HepG2 (cell line): ENCODE data around the gene SAMD4A. TPM values are rescaled to one million over a fixed set of nuclear protein-coding genes. Genes with fewer than 3 reads are reported as not detected.

Experiments used
- ATAC-seq: fragments of 200-7000 bp; cut with Tn5 transposase; 3 replicates; pipeline ENCODE4 v1.9.1; 2020; ENCODE audit warnings: mild to moderate bottlenecking, moderate library complexity
- BruUV-seq: library from RNA; stranded (reverse); fragments of 400-500 nt; replicated peaks from 2 replicates; lab custom pipeline; 2021; lab: Mats Ljungman, UMichigan
- CTCF ChIA-PET: fragments of 300-600 bp; formaldehyde crosslinking; extraction: SDS; loops from one replicate; lab custom pipeline; 2021; ENCODE audit warnings: low total read pairs, inconsistent platforms, low intra/inter-chr PET ratio; lab: Yijun Ruan, JAX
- POLR2A ChIA-PET: fragments of 350-600 bp; sonication (Branson Sonifier 250); formaldehyde crosslinking; loops from one replicate; lab custom pipeline; 2020; ENCODE audit warnings: antibody characterized with exemption, inconsistent platforms; lab: Yijun Ruan, JAX
- DNase-seq: peaks from one replicate; pipeline ENCODE4 v3.0.0-alpha.2; 2015; ENCODE audit warnings: low spot score
- FAIRE-seq: peaks from 3 replicates; lab custom pipeline; 2011; peaks lifted over from hg19 to GRCh38; lab: Jason Lieb, UNC
- H2AFZ ChIP-seq: one replicate; pipeline ENCODE4 v1.6.1; 2011; ENCODE audit warnings: low read length, inconsistent platforms
- H3K27ac ChIP-seq: fragments of 300-600 bp; 3 replicates; pipeline ENCODE4 v1.8.0; 2011; ENCODE audit warnings: mixed run types, mild to moderate bottlenecking, mixed read lengths, low read length, inconsistent platforms; ENCODE audit not compliant: insufficient read depth; ENCODE audit errors: extremely low read length
- H3K27me3 ChIP-seq, 2 experiments: fragments of 200-600 bp in 1 of 2; 2 replicates in 1 of 2; 3 replicates in 1 of 2; pipeline versions ENCODE4 v1.6.0 to v1.8.0; 2011; ENCODE audit warnings: low read length in 2 of 2, mild to moderate bottlenecking in 2 of 2, moderate library complexity in 2 of 2, inconsistent platforms in 1 of 2; ENCODE audit not compliant: insufficient read depth in 2 of 2, control insufficient read depth in 1 of 2
- H3K36me3 ChIP-seq, 2 experiments: fragments of 200-600 bp in 1 of 2; replicated peaks in 1 of 2; 2 replicates in 1 of 2; 3 replicates in 1 of 2; pipeline versions ENCODE4 v1.5.1 to v1.8.0; 2011; ENCODE audit warnings: low read length in 2 of 2, inconsistent platforms in 1 of 2; ENCODE audit not compliant: insufficient read depth in 2 of 2, control insufficient read depth in 1 of 2
- H3K4me1 ChIP-seq: 2 replicates; pipeline ENCODE4 v1.5.1; 2012; ENCODE audit warnings: low read length, inconsistent platforms; ENCODE audit not compliant: insufficient read depth
- H3K4me2 ChIP-seq: 2 replicates; pipeline ENCODE4 v1.6.0; 2011; ENCODE audit warnings: low read depth, low read length, inconsistent platforms
- H3K4me3 ChIP-seq, 3 experiments: fragments of 200-600 bp in 1 of 3; sonication (generic), shearing (Covaris generic) in 1 of 3; replicated peaks in 1 of 3; 2 replicates each; pipeline ENCODE4 v1.5.1; 2011 to 2016; ENCODE audit warnings: low read length in 3 of 3, inconsistent platforms in 2 of 3, low read depth in 2 of 3, mild to moderate bottlenecking in 2 of 3, control low read depth in 1 of 3, mixed read lengths in 1 of 3; ENCODE audit not compliant: insufficient read depth in 1 of 3
- H3K79me2 ChIP-seq: one replicate; pipeline ENCODE4 v1.6.1; 2011; ENCODE audit warnings: low read length, inconsistent platforms; ENCODE audit not compliant: insufficient read depth
- H3K9ac ChIP-seq: 2 replicates; pipeline ENCODE4 v1.6.0; 2011; ENCODE audit warnings: mild to moderate bottlenecking, low read depth, low read length, inconsistent platforms; ENCODE audit not compliant: insufficient read depth
- H3K9me3 ChIP-seq: 2 replicates; pipeline ENCODE4 v1.5.1; 2012; ENCODE audit warnings: mild to moderate bottlenecking, low read length
- H4K20me1 ChIP-seq: 2 replicates; pipeline ENCODE4 v1.6.0; 2011; ENCODE audit warnings: inconsistent platforms, mild to moderate bottlenecking, low read length, moderate library complexity; ENCODE audit not compliant: insufficient read depth
- ARNTL ChIP-seq: sonication (generic); formaldehyde crosslinking; IDR thresholded peaks from 2 replicates; pipeline ENCODE4 v1.4.0; 2020; ENCODE audit warnings: mild to moderate bottlenecking, missing genetic modification reagents
- E2F1 ChIP-seq: sonication (generic); formaldehyde crosslinking; IDR thresholded peaks from 2 replicates; pipeline ENCODE4 v1.5.0; 2020; ENCODE audit warnings: missing genetic modification reagents
- NCOA2 ChIP-seq: sonication (generic); formaldehyde crosslinking; IDR thresholded peaks from 2 replicates; pipeline ENCODE4 v1.8.0; 2022; ENCODE audit warnings: inconsistent platforms
- ZFP36 ChIP-seq: fragments of 150-350 bp; IDR thresholded peaks from 2 replicates; pipeline ENCODE4 v1.6.1; 2018; ENCODE audit warnings: borderline replicate concordance, low read length, low read depth; ENCODE audit not compliant: partially characterized antibody
- ZNF263 ChIP-seq: sonication (generic); formaldehyde crosslinking; IDR thresholded peaks from 2 replicates; pipeline ENCODE4 v1.4.0; 2020; ENCODE audit warnings: missing genetic modification reagents
- ZNF3 ChIP-seq: IDR thresholded peaks from 2 replicates; pipeline ENCODE4 v1.7.0; 2017; ENCODE audit warnings: inconsistent platforms
- ZNF547 ChIP-seq: sonication (generic); formaldehyde crosslinking; IDR thresholded peaks from 2 replicates; pipeline ENCODE4 v1.5.1; 2020; ENCODE audit warnings: mild to moderate bottlenecking, missing genetic modification reagents
- ZNF562 ChIP-seq: sonication (generic); formaldehyde crosslinking; IDR thresholded peaks from 2 replicates; pipeline ENCODE4 v1.8.0; 2022; ENCODE audit warnings: missing genetic modification reagents, borderline replicate concordance
- ZSCAN29 ChIP-seq: sonication (generic); formaldehyde crosslinking; conservative IDR thresholded peaks from 2 replicates; pipeline ENCODE4 v1.4.0; 2020; ENCODE audit warnings: mild to moderate bottlenecking, missing genetic modification reagents
- ZSCAN30 ChIP-seq: sonication (generic); formaldehyde crosslinking; IDR thresholded peaks from 2 replicates; pipeline ENCODE4 v1.5.0; 2020; ENCODE audit warnings: mild to moderate bottlenecking, missing genetic modification reagents
- WGBS: methylation state at CpG from one replicate; pipeline ENCODE4 v1.1.6; 2017; ENCODE audit warnings: low lambda C conversion rate; 5-methylcytosine and 5-hydroxymethylcytosine counted together
- in situ Hi-C: cut with HindIII; loops from 2 replicates; pipeline ENCODE4 v1.10.0; 2017; ENCODE audit warnings: low pct_unique_long_range_greater_than_20kb; ENCODE audit not compliant: extremely low pct_ligation_motif_present
- intact Hi-C: fragments of 100-400 bp; cut with micrococcal nuclease; formaldehyde crosslinking; loops from one replicate; pipeline ENCODE4 v1.10.0; 2022; ENCODE audit not compliant: unreplicated experiment
- polyA plus RNA-seq, 8 experiments: library from polyadenylated mRNA; depleted of rRNA in 3 of 8; stranded (reverse) in 7 of 8; unstranded in 1 of 8; fragments of >200 nt; fragmentation: Illumina TruSeq in 4 of 8; extraction: Trizol in 4 of 8; gene quantifications; 2 replicates each; pipeline versions ENCODE4 v1.2.1 to v1.2.3, GENCODE V29; 2011 to 2016; ENCODE audit warnings: low read depth in 4 of 8, missing spikeins in 1 of 8, mixed read lengths in 1 of 8; ENCODE audit not compliant: insufficient read depth in 1 of 8
- total RNA-seq, 5 experiments: library from RNA; depleted of rRNA; stranded (reverse); fragments of >200 nt; fragmentation: Illumina TruSeq; extraction: Trizol; gene quantifications; 2 replicates each; pipeline ENCODE4 v1.2.3, GENCODE V29; 2016; ENCODE audit warnings: low read depth in 1 of 5
- TF ChIP-seq, protein P1 (sequence below): IDR thresholded peaks from 2 replicates; pipeline ENCODE4 v1.6.1; 2016
- TF ChIP-seq, protein P2 (sequence below): IDR thresholded peaks from 2 replicates; pipeline ENCODE4 v1.6.1; 2016; ENCODE audit warnings: low read depth, control low read depth
- TF ChIP-seq, protein P3 (sequence below): sonication (generic); formaldehyde crosslinking; IDR thresholded peaks from 2 replicates; pipeline ENCODE4 v1.4.0; 2020; ENCODE audit warnings: mild to moderate bottlenecking, missing genetic modification reagents

The SAMD4A gene
- total and polyA plus RNA-seq, 2 of the 13 experiments (the other 11 are each of a cell fraction or from before 2014, with no cell fraction given): 11.8 to 13.0 TPM

DNA sequence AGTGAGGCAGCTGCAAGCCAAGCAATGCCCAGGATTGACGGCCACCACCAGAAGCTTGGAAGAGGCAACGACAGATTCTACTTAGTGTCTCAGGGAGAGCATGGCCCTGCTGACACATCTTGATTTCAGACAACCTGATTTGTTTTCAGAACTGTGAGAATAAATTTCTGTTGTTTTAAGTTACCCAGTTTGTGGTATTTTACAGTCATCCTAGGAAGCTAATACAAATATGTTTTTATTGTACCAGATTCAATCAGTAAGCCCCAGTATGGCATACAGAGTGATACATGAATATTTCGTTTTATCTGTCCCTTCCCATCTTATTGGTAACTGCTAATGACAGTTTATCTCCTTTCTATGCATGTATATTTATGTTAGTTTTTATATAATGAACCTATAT, 62.3 kb downstream of the SAMD4A start (continued):
- TF ChIP-seq, protein P1, sequence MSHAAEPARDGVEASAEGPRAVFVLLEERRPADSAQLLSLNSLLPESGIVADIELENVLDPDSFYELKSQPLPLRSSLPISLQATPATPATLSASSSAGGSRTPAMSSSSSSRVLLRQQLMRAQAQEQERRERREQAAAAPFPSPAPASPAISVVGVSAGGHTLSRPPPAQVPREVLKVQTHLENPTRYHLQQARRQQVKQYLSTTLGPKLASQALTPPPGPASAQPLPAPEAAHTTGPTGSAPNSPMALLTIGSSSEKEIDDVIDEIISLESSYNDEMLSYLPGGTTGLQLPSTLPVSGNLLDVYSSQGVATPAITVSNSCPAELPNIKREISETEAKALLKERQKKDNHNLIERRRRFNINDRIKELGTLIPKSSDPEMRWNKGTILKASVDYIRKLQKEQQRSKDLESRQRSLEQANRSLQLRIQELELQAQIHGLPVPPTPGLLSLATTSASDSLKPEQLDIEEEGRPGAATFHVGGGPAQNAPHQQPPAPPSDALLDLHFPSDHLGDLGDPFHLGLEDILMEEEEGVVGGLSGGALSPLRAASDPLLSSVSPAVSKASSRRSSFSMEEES (CRISPR knock-in tag): no peak
- TF ChIP-seq, protein P2, sequence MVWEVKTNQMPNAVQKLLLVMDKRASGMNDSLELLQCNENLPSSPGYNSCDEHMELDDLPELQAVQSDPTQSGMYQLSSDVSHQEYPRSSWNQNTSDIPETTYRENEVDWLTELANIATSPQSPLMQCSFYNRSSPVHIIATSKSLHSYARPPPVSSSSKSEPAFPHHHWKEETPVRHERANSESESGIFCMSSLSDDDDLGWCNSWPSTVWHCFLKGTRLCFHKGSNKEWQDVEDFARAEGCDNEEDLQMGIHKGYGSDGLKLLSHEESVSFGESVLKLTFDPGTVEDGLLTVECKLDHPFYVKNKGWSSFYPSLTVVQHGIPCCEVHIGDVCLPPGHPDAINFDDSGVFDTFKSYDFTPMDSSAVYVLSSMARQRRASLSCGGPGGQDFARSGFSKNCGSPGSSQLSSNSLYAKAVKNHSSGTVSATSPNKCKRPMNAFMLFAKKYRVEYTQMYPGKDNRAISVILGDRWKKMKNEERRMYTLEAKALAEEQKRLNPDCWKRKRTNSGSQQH (CRISPR knock-in tag): no peak
- TF ChIP-seq ZSCAN29 (CRISPR knock-in tag) (no peak), ZNF3 (CRISPR knock-in tag) (no peak), ARNTL (CRISPR knock-in tag) (no peak)

DNA sequence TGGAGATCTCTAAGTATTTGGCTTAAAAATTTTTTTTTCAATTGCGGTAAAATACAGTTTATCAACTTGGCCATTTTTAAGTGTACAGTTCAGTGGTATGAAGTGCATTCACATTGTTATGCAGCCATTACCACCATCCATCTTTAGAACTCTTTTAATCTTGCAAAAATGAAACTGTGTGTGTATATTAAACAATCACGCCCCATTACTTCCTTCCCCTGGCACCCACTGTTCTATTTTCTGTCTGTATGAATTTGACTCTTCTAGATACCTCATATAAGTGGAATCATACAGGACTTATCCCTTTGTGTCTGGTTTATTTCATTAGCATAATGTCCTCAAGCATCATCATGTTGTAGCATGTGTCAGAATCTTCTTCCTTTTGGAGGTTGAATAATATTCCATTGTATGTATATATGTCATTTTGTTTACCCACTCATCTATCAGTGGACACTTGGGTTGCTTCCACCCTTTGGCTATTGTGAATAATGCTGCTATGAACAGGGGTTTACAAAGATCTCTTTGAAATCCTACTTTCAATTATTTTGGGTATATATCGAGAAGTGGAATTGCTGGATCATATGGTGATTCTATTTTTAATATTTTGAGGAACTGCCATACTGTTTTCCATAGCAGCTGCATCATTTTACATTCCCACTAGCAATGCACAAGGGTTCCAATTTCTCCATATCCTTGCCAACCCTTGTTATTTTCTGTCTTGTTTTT, 62.9 kb downstream of the SAMD4A start:
- Histone ChIP-seq H3K27me3 (no peaks in the 10 kb centered on the region), H3K9ac (no peak overlapping the region), H2AFZ (no peak overlapping the region), H3K4me3 (no peak overlapping the region), H3K79me2 (peaks cover 48% of the 10 kb centered on the region), H3K4me1 (peaks cover 34% of the 10 kb centered on the region), H3K9me3 (no peaks in the 10 kb centered on the region), H3K36me3 (peaks cover 4 to 23% of the 10 kb centered on the region in 2 experiments; a peak in 2 of 5 replicates), H3K4me2 (no peak overlapping the region), H4K20me1 (peaks cover 14% of the 10 kb centered on the region), H3K27ac (no peak overlapping the region)
- ATAC-seq (no peak), DNase-seq (no peak), FAIRE-seq (no peak)
- intact Hi-C loops: no loop called here
- in situ Hi-C loops: no loop called here
- ChIA-PET CTCF (no interaction called here), POLR2A (no interaction called here)
- 66% methylated on average over 3 of the region's 3 CpGs for WGBS
- BruUV-seq: no TSS peak
- TF ChIP-seq ZNF562 (CRISPR knock-in tag): no peak
- TF ChIP-seq ZNF263 (CRISPR knock-in tag): no peak
- no peak for TF ChIP-seq E2F1 (CRISPR knock-in tag)
- no peak for TF ChIP-seq ZFP36
- no peak for TF ChIP-seq ZNF547 (CRISPR knock-in tag)
- TF ChIP-seq NCOA2: no peak
- TF ChIP-seq, protein P3, sequence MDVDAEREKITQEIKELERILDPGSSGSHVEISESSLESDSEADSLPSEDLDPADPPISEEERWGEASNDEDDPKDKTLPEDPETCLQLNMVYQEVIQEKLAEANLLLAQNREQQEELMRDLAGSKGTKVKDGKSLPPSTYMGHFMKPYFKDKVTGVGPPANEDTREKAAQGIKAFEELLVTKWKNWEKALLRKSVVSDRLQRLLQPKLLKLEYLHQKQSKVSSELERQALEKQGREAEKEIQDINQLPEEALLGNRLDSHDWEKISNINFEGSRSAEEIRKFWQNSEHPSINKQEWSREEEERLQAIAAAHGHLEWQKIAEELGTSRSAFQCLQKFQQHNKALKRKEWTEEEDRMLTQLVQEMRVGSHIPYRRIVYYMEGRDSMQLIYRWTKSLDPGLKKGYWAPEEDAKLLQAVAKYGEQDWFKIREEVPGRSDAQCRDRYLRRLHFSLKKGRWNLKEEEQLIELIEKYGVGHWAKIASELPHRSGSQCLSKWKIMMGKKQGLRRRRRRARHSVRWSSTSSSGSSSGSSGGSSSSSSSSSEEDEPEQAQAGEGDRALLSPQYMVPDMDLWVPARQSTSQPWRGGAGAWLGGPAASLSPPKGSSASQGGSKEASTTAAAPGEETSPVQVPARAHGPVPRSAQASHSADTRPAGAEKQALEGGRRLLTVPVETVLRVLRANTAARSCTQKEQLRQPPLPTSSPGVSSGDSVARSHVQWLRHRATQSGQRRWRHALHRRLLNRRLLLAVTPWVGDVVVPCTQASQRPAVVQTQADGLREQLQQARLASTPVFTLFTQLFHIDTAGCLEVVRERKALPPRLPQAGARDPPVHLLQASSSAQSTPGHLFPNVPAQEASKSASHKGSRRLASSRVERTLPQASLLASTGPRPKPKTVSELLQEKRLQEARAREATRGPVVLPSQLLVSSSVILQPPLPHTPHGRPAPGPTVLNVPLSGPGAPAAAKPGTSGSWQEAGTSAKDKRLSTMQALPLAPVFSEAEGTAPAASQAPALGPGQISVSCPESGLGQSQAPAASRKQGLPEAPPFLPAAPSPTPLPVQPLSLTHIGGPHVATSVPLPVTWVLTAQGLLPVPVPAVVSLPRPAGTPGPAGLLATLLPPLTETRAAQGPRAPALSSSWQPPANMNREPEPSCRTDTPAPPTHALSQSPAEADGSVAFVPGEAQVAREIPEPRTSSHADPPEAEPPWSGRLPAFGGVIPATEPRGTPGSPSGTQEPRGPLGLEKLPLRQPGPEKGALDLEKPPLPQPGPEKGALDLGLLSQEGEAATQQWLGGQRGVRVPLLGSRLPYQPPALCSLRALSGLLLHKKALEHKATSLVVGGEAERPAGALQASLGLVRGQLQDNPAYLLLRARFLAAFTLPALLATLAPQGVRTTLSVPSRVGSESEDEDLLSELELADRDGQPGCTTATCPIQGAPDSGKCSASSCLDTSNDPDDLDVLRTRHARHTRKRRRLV (CRISPR knock-in tag): no peak
- no peak for TF ChIP-seq ZSCAN30 (CRISPR knock-in tag)
